RCC 7860 (cell line): Measurements from ENCODE around the gene PLEKHJ1.

ENCODE experiments used
- DNase-seq: peaks from one replicate; pipeline ENCODE4 v3.0.0-alpha.2; 2015; ENCODE audit warnings: low spot score
- FAIRE-seq: peaks from 2 replicates; lab custom pipeline; 2012; peaks lifted over from hg19 to GRCh38; lab: Jason Lieb, UNC

The PLEKHJ1 gene

DNA sequence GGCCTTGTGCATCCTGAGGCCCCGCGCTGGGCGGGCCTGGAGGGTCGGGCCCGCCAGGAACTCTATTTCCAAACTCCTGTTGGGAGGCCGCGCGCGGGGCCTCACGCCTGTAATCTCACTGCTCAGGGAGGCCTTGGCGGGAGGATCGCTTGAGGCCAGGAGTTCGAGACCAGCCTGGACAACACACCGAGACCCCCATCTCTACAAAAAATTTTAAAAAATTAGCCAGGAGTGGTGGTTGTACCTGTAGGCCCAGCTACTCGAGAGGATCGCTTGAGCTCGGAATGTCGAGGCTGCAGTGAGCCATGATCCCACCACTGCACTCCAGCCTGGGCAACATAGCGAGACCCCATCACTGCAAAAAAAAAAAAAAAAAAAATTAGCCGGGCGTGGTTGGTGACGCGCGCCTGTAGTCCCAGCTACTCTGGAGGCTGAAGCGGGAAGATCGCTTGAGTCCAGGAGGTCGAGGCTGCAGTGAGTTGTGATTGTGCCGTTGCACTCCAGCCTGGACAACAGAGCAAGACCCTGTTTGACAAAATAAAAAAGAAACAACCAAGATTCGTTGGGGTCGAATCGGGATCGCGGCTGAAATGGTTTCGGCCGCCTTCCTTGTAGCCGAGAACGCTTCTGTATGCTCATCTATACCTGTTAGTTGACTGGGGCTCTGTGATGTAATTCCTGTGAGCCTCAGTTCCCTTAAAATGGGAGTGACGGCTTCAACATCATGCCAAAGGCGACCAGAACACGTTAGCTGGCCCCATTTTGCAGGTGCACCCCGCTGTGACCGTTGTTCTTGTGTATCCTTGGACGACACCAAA is 1.1 kb upstream of the PLEKHJ1 start:
- DNase-seq (no peak), FAIRE-seq (no peak)

DNA sequence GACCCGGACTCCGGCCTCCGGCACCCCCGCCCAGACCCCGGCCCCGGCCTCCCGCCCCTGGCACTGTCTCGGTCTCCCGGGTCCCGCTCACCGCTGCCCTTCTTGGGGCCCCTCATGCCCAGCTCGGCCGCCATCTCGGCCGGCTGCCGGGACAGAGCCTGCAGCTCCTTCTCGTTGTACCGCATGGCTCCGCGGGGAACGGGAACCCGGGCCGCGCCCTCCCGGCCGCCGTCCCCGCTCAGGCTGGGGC is 140 bp downstream of the PLEKHJ1 start:
- DNase-seq, result no peak
- no peak for FAIRE-seq

DNA sequence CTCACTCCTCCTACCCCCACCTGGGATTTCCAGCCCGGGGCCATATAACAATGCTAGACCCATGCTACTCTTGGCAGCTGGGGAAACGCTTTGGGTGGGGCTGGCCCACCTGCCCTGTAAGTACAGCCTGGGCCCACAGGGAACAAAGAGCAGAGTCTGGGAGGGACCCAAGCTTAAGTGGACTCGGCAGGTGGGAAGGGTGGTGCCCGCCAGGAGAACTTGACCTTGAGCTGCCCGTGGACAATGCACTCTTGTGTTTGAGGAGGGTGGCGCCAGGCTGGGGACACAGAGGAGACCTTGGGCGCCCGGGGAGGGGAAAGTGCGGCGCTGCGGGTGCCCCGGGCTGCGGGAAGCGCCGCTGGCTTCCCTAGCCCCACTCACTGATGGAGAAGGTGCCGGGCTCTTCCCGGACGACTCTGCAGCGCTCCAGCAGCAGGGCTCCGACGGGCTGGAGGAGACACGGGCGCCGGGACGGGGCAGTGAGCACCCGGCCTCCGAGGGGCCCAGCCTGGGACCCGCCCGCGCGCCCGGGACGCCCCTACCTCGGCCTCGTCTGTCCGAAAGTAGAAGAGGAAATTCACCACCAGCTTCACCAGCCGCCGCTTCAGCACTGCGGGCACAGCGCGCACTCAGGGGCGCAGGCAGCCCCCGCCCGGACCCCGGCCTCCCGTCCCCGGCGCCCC is 607 bp downstream of the PLEKHJ1 start:
- DNase-seq, result no peak
- FAIRE-seq, result no peak

DNA sequence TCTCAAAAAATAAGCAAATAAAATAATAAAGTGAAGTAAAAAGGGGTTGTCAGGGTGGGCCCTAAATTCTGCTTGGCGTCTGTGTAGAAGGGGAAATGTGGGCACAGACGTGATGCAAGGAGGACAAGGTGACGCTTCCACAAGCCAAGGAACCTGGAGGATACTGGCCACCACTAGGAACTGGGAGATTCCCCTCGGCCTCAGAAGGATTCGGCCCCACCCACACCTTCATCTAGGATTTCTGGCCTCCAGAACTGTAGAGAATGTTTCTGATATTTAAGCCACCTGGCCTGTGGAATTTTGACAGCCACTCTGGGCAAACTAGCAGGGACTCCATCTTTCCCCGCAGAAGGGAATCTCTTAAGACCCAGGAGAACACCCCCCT is 1.1 kb downstream of the PLEKHJ1 start:
- DNase-seq (no peak), FAIRE-seq (no peak)

DNA sequence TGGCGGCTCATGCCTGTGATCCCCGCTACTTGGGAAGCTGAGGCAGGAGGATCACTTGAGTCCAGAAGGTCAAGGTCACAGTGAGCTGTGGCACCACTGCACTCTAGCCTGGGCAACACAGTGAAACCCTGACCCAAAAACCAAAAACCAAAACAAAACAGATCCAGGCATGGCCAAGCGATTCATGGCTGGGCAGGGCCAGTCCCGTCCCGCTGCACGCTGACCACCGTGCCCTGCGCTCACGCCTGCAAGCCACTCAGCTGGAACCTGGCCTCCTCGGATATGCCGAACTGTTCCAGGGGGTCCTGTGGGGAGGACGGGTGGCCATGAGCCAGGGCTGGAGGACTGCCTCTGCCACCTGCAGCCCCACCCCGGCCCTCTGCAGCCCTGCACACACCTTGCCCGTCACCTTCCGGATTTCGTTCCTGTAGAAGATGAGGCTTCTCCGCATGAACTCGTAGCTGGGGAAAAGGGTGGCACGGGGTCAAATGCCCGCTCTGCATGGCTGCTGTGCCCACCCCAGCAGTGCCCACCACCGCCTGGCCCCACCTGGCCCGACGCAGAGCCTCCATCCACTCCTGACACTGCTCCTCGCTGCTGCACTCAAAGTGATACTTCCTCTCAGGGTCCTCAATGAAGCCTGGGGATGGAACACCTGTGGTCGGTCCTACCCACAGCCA is 2.4 kb downstream of the PLEKHJ1 start:
- DNase-seq (no peak), FAIRE-seq (no peak)

DNA sequence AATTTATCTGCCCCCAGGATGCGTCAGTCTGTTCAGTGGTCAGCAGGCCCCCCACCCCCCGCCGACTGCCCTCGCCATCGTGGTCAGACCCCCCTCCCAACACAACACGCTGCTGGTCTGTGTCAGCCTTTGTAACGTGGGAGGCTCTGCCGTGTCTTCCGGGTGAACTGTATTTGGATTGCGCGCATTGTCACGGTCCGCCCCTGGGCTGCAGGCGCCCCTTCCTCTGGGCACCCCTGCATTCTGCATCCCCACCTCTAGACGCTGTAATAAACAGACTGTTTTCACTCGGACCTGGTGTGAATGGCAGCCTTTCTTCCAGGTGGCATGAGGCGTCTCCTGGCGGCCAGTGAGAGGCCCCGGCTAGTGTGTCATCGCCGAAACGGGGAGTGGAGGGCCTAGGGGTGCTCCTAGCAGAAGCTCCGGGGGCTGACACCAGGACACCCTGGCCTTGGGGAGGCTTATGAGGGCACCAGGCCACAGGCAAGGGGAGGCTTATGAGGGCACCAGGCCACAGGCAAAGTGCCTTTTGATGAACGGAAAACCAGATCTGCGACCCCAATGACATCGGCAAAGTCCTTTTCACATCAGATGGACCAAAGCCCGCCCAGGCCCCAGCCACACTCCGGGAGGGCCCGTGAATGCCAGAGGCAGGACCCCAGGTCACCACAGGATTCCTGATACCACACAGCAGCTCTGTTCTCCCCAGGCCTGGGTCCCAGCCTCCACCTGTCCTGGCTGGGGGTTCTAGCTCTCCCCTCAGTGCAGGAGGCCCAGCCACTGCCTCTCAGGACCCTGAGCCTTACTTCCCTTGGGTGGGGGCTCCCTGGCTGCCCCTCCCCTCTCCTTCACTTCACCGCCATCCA is 3.6 kb downstream of the PLEKHJ1 start:
- DNase-seq (no peak), FAIRE-seq (no peak)

DNA sequence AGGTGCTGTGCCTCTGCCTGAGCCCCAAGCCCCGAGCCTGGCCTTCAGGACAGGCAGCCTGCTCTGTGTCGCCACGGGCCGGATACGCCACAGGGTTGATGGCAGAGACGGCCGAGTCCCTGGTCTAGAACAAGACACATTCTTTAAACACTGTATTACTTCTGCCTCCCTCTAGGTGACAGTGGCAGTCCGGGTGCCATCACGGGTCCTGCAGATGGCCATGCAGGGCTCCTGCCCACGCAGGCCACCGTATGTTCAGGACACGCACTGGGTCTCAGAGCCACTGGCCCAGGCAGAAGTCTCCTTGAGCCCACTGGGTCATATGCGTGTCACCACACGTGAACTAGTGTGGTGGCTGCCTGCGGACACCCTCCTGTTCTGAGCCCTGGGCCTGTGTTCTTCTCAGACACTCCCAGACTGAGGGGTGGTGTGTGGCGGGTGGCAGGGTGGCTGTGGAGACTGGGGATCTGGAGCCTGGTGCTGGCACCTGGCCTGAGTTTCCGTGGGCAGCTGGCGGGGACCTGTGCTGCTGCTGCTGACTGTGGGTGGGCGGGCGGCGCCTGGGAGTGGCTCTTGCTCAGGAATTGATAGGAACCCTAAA is 4.4 kb downstream of the PLEKHJ1 start:
- FAIRE-seq, result no peak
- DNase-seq, result no peak

DNA sequence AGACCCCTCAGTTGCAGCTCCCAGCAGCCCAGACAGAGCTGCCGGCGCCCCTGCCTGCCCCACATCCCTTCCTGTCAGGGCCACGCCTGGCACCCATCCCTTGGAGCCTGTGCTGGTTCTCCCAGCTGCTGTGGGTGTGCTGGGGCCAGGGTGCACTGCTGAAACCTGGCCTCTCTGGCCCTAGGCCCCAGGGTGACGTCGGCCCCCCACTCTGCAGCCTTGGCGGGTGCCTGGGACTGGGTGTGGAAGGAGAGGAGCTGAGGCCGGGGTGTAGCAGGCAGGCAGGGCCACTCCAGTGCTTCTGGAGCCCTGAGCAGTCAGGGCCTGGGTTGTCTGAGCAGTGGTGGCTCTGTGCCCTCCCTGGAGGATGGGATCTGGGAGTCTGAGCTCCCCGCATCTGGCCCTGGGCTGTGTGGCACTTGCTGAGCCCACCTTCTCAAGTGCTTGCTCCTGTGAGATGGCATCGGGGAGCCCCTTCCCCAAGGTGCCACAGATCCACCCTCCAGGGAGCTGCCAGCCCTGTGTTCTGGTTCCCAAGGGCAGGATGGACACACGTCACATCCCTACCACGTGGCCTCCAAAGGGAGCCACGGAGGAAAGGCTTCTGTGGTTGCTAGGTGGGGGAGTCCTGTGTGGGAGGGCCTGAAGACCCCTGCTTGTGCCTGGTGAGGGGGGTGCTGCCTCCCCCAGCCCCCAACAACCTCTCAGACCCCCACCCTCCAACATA is 5.2 kb downstream of the PLEKHJ1 start:
- FAIRE-seq, result no peak
- no peak for DNase-seq

DNA sequence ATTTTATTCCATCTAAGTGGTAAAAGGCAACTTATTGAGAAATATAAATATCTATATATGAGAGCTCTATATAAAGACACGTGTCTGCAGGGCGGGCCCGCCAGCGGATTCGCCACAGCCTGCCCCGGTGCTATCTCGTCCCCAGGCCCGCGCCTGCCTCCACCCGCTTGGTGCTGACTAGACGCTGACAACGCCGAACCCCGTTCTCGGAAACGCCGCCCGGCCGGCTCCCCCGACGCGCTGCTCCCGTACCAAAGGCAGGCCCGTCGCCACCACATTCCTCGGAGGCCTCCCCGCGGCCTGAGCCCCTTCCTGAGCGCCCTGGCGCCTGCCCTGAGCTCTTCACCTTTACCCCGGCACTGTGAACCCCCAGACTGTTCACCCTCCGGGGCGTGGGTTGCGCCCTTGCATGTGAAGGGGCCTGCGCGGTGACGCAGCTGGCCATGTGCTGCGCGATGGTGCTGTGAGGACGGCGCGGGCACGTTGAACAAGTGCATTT is 6.0 kb downstream of the PLEKHJ1 start:
- FAIRE-seq (no peak), DNase-seq (no peak)

DNA sequence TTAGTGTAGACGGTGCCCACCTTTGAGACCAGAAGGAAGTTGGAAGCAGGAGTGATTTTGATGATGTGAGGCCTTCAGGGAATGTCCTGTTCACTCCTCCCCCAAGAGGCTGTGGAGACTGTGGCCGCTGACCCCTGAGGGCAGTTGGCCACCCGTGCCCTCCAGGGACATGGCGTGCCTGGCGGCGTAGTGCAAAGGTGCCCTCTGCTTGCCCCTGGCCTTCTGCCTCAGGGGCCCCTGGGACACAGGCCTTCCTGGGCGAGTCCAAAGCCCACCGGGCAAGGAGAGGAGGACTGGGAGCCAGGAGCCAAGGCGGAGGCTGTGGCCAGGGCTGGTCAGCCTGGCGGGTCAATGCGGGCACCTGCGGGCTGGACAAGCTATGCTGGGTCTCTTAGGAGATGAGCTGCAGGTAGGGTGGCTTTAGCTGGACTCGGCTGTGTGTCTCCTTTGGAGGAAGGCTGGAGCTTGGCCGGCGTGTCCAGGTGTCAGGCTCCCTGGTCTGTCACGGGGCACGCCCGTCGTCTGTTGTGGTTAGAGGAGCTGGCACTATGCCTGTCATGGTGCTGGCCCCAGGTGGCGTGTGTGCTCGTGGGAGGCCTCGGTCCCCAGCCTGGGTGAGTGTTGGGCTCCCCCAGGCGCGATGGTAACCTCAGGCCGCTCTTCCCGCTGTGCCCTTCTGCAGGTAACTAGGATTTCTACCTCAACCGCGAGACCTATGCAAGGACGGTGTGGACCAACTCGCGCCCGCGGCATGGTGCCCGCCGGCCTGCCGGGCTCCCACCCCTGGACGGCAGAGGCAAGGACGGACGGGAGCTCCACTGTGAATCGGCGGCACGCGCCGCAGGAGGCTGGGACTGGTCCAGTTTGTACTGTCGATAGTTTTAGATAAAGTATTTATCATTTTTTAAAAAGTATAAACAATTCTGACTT is 6.8 kb downstream of the PLEKHJ1 start:
- no peak for FAIRE-seq

DNA sequence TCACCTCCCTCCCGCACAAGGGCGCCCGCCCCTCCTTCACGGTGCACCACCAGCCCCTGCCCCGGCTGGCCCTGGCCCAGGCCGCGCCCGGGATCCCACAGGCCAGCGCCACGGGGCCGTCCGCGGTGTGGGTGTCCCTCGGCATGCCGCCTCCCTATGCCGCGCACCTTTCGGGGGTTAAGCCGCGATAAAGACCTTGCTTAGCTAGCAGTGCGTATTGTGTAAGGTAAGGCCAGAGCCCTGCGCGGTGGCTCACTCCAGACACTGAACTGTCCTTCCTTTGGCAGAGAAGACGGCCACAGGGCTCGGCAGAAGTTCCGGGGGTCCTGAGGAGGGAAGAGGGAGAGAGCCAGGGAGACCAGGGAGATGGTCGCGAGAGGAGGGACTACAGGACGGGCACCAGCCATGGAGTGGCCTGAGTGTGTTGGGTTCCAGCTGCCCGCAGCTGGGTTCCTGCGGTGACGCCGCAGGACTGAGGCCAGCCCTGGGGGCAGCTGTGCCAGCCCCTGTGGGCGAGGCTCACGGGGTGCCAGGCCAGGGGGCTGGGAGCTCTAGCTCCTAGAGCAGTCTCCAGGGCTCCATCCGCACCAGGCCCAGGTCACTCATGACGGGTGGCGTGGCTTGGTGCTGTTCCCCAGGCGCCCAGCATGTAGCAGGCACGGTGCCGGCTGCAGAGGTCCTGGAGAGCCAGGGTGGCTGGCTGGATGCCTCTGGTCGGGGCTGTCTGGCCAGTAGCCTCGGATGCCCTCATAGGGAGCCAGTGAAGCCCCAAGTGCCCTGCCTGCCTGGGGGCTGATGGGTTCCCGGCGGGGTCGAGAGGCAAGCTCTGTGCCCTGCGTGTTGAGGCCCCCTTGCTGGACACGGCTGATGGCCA is 7.7 kb downstream of the PLEKHJ1 start:
- DNase-seq (no peak), FAIRE-seq (no peak)

More for the DNA sequence above, 6.8 kb downstream of the PLEKHJ1 start:
- DNase-seq, result no peak

DNA sequence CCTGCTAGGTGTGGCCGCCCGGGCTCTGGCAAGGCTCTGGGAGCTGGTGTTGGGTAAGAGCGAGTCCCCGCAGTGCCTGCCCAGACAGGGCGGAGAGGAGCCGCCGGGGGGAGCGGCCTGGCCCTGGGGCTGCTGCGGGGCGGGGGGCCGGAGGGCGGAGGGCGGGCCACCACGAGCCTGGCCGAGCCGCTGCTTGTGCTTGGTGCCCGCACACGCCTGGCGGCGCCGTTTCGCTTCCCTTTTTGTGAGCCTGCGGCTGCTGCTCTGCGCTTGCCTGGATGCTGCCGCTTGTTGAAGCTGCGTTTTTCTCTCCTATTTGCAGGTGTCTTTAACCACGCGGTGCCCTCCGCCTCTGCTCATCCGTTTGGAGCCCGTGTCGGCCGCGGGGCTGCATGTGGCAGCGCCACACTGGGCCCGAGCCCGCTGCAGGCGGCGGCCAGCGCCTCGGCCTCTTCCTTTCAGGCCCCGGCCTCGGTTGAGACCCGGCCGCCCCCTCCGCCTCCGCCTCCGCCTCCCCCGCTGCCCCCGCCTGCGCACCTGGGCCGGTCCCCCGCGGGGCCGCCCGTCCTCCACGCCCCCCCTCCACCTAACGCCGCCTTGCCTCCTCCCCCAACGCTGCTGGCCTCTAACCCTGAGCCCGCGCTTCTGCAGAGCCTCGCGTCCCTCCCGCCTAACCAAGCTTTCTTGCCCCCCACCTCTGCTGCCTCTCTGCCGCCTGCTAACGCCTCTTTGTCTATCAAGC is 8.5 kb downstream of the PLEKHJ1 start:
- no peak for DNase-seq
- no peak for FAIRE-seq

DNA sequence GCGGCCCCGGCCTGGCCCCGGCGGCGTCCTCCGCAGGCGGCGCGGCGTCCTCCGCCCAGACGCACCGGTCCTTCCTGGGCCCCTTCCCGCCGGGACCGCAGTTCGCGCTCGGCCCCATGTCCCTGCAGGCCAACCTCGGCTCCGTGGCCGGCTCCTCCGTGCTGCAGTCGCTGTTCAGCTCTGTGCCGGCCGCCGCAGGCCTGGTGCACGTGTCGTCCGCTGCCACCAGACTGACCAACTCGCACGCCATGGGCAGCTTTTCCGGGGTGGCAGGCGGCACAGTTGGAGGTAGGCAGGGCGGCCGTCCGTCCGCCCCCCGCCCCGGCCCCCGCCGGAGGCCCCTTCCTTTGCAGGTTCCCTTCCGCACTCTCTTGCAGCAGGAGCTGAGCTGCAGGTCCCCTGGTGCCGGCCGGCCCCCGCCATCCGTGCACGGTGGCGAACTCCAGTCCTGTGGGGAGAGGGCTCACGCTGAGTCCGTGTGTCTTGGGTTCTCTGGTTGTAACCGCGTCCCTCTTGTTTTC is 9.2 kb downstream of the PLEKHJ1 start:
- DNase-seq (no peak), FAIRE-seq (no peak)

DNA sequence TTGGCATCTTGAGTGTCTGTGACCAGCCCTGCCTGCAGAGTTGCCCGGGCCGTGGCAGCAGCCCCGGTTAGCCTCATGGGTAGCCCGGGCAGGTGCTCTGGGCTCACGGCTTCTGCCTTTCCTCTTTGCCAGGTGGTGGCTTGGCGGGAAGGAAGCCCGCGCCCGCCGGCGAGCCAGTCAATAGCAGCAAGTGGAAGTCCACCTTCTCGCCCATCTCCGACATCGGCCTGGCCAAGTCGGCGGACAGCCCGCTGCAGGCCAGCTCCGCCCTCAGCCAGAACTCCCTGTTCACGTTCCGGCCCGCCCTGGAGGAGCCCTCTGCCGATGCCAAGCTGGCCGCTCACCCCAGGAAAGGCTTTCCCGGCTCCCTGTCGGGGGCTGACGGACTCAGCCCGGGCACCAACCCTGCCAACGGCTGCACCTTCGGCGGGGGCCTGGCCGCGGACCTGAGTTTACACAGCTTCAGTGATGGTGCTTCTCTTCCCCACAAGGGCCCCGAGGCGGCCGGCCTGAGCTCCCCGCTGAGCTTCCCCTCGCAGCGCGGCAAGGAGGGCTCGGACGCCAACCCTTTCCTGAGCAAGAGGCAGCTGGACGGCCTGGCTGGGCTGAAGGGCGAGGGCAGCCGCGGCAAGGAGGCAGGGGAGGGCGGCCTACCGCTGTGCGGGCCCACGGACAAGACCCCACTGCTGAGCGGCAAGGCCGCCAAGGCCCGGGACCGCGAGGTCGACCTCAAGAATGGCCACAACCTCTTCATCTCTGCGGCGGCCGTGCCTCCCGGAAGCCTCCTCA is 9.9 kb downstream of the PLEKHJ1 start:
- DNase-seq (no peak), FAIRE-seq (no peak)

DNA sequence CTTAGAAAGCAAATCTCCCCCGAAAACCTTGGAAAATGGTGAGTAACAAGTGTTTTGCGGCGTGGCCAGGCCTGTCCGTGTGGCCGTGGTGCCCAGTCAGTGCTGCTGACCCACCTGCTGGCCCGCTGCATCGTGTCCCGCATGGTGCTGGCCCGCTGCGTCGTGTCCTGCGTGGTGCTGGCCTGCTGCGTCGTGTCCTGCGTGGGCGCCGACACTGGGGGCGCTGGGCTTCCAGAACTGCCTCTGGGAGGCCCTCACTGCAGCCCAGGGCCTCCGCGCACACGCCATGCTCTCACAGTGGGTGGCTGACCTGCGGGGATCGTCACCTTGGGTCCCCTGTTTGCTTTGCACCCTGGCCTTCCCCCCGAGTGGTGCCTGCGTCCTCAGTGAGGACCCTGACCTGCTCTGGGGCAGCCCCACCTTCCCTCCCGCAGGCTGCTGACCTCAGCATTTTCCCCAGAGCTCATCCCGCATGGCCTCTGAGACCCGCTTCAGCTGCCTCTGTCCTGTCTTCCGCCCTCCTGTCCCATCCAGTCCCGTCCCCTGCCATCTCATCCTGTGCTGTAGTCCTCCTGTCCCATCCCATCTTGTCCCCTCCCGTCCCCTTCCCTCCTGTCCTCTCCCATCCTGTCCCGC is 10.6 kb downstream of the PLEKHJ1 start:
- FAIRE-seq (no peak), DNase-seq (no peak)
